ENCODE results near the gene ZIC1.

The ZIC1 gene

GRCh38 chr3:147397155-147397874 is 11.8 kb upstream of the ZIC1 start:
- no peak for DNase-seq

GRCh38 chr3:147397875-147398812 is 11.0 kb upstream of the ZIC1 start:
- no peak for DNase-seq

GRCh38 chr3:147398813-147399534 is 10.2 kb upstream of the ZIC1 start:
- DNase-seq: no peak

- DNase-seq: no peak
These were observed 9.1 kb upstream of the ZIC1 start for GRCh38 chr3:147400111-147400510.

GRCh38 chr3:147400999-147401398 is 8.2 kb upstream of the ZIC1 start:
- DNase-seq: no peak

- DNase-seq: no peak
These were observed 7.7 kb upstream of the ZIC1 start for GRCh38 chr3:147401421-147401820.

- no peak for DNase-seq
These were observed 7.0 kb upstream of the ZIC1 start for GRCh38 chr3:147402159-147402558.

GRCh38 chr3:147403511-147403910 is 5.7 kb upstream of the ZIC1 start:
- DNase-seq: no peak

GRCh38 chr3:147404000-147404799 is 5.0 kb upstream of the ZIC1 start:
- DNase-seq: no peak

GRCh38 chr3:147404800-147405230 is 4.3 kb upstream of the ZIC1 start:
- no peak for DNase-seq

GRCh38 chr3:147405231-147406027 is 3.7 kb upstream of the ZIC1 start:
- no peak for DNase-seq

GRCh38 chr3:147406028-147406931 is 2.9 kb upstream of the ZIC1 start, which contains the start of gene ZIC4:
Gene ZIC4 (minus strand): TSS chr3:147406543. CDS start chr3:147402797, 3,746 bp downstream.
- DNase-seq: no peak

GRCh38 chr3:147407114-147407497 is 2.1 kb upstream of the ZIC1 start:
- no peak for DNase-seq

GRCh38 chr3:147407498-147408187 is 1.5 kb upstream of the ZIC1 start:
- DNase-seq: no peak

GRCh38 chr3:147408188-147409100 is 721 bp upstream of the ZIC1 start:
- no peak for DNase-seq

GRCh38 chr3:147410116-147410525 is 956 bp downstream of the ZIC1 start:
- no peak for DNase-seq

- no peak for DNase-seq
These were observed 1.5 kb downstream of the ZIC1 start for GRCh38 chr3:147410526-147411237.

- DNase-seq: no peak
These were observed 2.2 kb downstream of the ZIC1 start for GRCh38 chr3:147411238-147411814.
